Measurements from ENCODE around the gene CILP2. TPM values are rescaled to one million over a fixed set of nuclear protein-coding genes. Genes with fewer than 3 reads are reported as not detected.

The CILP2 gene
- total RNA-seq, 1 experiment from 2014 or later = 2.0 TPM

DNA sequence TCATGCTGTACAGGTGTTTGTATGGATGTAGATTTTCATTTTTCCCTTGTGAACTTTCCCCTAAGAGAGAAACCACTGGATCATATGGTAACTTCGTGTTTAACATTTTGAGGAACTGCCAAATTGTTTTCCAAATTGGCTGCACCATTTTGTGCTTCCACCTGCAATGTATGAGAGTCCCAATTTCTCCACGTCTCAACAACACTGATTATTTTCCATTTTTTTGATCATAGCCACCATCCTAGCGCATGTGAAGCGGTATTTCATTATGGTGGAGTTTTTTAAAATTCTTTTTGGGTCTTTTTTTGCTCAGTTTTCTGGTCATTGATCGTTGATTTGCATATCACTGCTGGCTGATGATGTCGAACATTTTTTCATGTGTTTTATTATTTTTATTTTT lies 17.1 kb upstream of the CILP2 start:
- Histone ChIP-seq H3K9me2 (replicated peaks; ENCODE audit: low read length) (no peaks in the 10 kb centered on the region), H2AFZ (ENCODE audit: low read length) (no peak overlapping the region), H3K4me3 (ENCODE audit: low read length) (no peak overlapping the region), H3K4me1 (ENCODE audit: insufficient read depth, low read length) (peaks cover 9% of the 10 kb centered on the region; the same call in 1 of the 2 replicates), H3K27ac (ENCODE audit: low read length) (no peak overlapping the region), H3F3A (ENCODE audit: low read length, unreplicated experiment) (no peaks in the 10 kb centered on the region), H4K20me1 (ENCODE audit: low read length) (0 out of 2 replicates have a peak, but pooled peaks cover 5% of the 10 kb centered on the region), H3K9me3 (ENCODE audit: low read length) (no peaks in the 10 kb centered on the region), H3K4me2 (ENCODE audit: low read length) (no peak overlapping the region), H3K9ac (ENCODE audit: low read length) (no peak overlapping the region), H3K79me2 (ENCODE audit: low read length) (peaks cover 88% of the 10 kb centered on the region), H3K36me3 (ENCODE audit: low read depth, low read length) (peaks cover 12% of the 10 kb centered on the region; the same call in 1 of the 2 replicates), H3K27me3 (ENCODE audit: low read length) (no peaks in the 10 kb centered on the region)
- ATAC-seq (no peak), DNase-seq (no peak)
- no TSS peak for BruUV-seq (replicated peaks)
- TF ChIP-seq EZH2 (IDR thresholded peaks at IDR 0.05; ENCODE audit: low read length, unreplicated experiment) (no peak), EZH2phosphoT487 (IDR thresholded peaks at IDR 0.05; ENCODE audit: borderline replicate concordance, low read length) (no peak)
- TF ChIP-seq, protein P1, sequence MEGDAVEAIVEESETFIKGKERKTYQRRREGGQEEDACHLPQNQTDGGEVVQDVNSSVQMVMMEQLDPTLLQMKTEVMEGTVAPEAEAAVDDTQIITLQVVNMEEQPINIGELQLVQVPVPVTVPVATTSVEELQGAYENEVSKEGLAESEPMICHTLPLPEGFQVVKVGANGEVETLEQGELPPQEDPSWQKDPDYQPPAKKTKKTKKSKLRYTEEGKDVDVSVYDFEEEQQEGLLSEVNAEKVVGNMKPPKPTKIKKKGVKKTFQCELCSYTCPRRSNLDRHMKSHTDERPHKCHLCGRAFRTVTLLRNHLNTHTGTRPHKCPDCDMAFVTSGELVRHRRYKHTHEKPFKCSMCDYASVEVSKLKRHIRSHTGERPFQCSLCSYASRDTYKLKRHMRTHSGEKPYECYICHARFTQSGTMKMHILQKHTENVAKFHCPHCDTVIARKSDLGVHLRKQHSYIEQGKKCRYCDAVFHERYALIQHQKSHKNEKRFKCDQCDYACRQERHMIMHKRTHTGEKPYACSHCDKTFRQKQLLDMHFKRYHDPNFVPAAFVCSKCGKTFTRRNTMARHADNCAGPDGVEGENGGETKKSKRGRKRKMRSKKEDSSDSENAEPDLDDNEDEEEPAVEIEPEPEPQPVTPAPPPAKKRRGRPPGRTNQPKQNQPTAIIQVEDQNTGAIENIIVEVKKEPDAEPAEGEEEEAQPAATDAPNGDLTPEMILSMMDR (conservative IDR thresholded peaks at IDR 0.05; ENCODE audit: low read depth, low read length) = no peak
- ChIA-PET CTCF (no interaction called here), POLR2A (ENCODE audit: unreplicated experiment) (no interaction called here)
- intact Hi-C loops (cut with micrococcal nuclease) = no loop called here

DNA sequence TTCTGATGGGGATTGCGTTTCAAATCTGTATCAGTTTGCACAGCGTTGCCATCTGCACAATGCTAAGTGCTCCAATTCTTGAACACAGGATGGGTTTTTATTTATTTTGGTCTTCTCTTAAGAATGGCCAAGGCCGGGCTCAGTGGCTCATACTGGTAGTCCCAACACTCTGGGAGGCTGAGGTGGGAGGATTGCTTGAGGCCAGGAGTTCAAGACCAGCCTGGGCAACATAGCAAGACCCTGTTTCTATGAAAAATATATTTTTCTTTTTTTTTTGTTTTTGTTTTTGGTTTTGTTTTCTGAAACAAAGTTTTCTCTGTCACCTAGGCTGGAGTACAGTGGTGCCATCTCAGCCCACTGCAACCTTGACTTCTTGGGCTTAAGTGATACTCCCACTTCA lies 14.9 kb upstream of the CILP2 start:
- ATAC-seq (no peak), DNase-seq (no peak)
- H3K36me3 ChIP-seq (ENCODE audit: low read depth, low read length) = peaks cover 20% of the 10 kb centered on the region; the same call in 1 of the 2 replicates
- no peaks in the 10 kb centered on the region for H3K4me1 ChIP-seq (ENCODE audit: insufficient read depth, low read length)
- TF ChIP-seq, protein P1 (conservative IDR thresholded peaks at IDR 0.05; ENCODE audit: low read depth, low read length) = no peak
- no peak for TF ChIP-seq EZH2phosphoT487 (IDR thresholded peaks at IDR 0.05; ENCODE audit: borderline replicate concordance, low read length)
- no peak for TF ChIP-seq EZH2 (IDR thresholded peaks at IDR 0.05; ENCODE audit: low read length, unreplicated experiment)
- intact Hi-C loops (cut with micrococcal nuclease) = no loop called here
- H3K27me3 ChIP-seq (ENCODE audit: low read length) = no peaks in the 10 kb centered on the region
- H3K9ac ChIP-seq (ENCODE audit: low read length) = no peak overlapping the region
- ChIA-PET POLR2A (ENCODE audit: unreplicated experiment) (no interaction called here), CTCF (no interaction called here)
- H3K4me2 ChIP-seq (ENCODE audit: low read length) = no peak overlapping the region
- H3F3A ChIP-seq (ENCODE audit: low read length, unreplicated experiment) = no peaks in the 10 kb centered on the region
- H4K20me1 ChIP-seq (ENCODE audit: low read length) = 0 out of 2 replicates have a peak, but pooled peaks cover 5% of the 10 kb centered on the region
- H3K27ac ChIP-seq (ENCODE audit: low read length) = no peak overlapping the region
- BruUV-seq (replicated peaks) = no TSS peak
- H3K9me2 ChIP-seq (replicated peaks; ENCODE audit: low read length) = no peaks in the 10 kb centered on the region
- no peak overlapping the region for H3K4me3 ChIP-seq (ENCODE audit: low read length)
- no peaks in the 10 kb centered on the region for H3K9me3 ChIP-seq (ENCODE audit: low read length)
- peaks cover 66% of the 10 kb centered on the region for H3K79me2 ChIP-seq (ENCODE audit: low read length)
- H2AFZ ChIP-seq (ENCODE audit: low read length) = no peak overlapping the region

DNA sequence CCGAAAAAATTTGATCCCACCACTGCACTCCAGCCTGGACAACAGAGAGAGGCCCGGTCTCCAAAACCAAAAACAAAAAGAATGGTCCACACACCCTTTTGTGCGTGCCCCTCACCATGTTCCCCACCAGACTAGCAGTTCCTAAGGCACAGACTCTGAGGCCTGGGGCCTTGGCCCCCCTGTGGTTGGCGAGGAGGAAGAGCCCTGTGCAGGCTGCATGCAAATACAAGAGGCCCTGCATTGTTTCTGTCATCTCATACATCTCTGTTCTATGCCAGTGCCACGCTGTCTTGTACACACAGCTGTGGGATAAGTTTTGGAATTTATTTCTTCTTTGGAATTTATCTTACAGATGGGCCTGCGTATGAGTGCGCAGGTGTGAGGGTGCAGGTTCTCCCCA lies 14.0 kb upstream of the CILP2 start:
- ATAC-seq (no peak), DNase-seq (no peak)
- Histone ChIP-seq H4K20me1 (ENCODE audit: low read length) (0 out of 2 replicates have a peak, but pooled peaks cover 5% of the 10 kb centered on the region), H2AFZ (ENCODE audit: low read length) (no peak overlapping the region), H3K4me3 (ENCODE audit: low read length) (no peak overlapping the region), H3K27ac (ENCODE audit: low read length) (no peak overlapping the region), H3K4me1 (ENCODE audit: insufficient read depth, low read length) (no peaks in the 10 kb centered on the region), H3K9me3 (ENCODE audit: low read length) (no peaks in the 10 kb centered on the region), H3K4me2 (ENCODE audit: low read length) (no peak overlapping the region), H3K27me3 (ENCODE audit: low read length) (no peaks in the 10 kb centered on the region), H3K36me3 (ENCODE audit: low read depth, low read length) (peaks cover 20% of the 10 kb centered on the region; the same call in 1 of the 2 replicates), H3F3A (ENCODE audit: low read length, unreplicated experiment) (no peaks in the 10 kb centered on the region), H3K79me2 (ENCODE audit: low read length) (peaks cover 60% of the 10 kb centered on the region), H3K9ac (ENCODE audit: low read length) (no peak overlapping the region), H3K9me2 (replicated peaks; ENCODE audit: low read length) (no peaks in the 10 kb centered on the region)
- TF ChIP-seq EZH2 (IDR thresholded peaks at IDR 0.05; ENCODE audit: low read length, unreplicated experiment) (no peak), EZH2phosphoT487 (IDR thresholded peaks at IDR 0.05; ENCODE audit: borderline replicate concordance, low read length) (no peak)
- TF ChIP-seq, protein P1 (conservative IDR thresholded peaks at IDR 0.05; ENCODE audit: low read depth, low read length) = no peak
- intact Hi-C loops (cut with micrococcal nuclease) = no loop called here
- BruUV-seq (replicated peaks) = no TSS peak
- CTCF ChIA-PET = no interaction called here
- POLR2A ChIA-PET (ENCODE audit: unreplicated experiment) = no interaction called here

All from PC-3 (cell line).